GM13977 (cell line): Measurements from ENCODE around the gene EPN2.

Source experiments
- DNase-seq: peaks from one replicate; pipeline ENCODE4 v3.0.0; 2012; ENCODE audit warnings: low spot score
- CTCF ChIP-seq: IDR thresholded peaks from 2 replicates; pipeline ENCODE4 v1.5.1; 2012; ENCODE audit warnings: mild to moderate bottlenecking, control low read depth; ENCODE audit not compliant: insufficient read depth; ENCODE audit errors: extremely low read depth, missing control alignments
- in situ Hi-C: fragments of 300-500 bp; cut with MboI; formaldehyde crosslinking; loops from one replicate; pipeline ENCODE4 v1.12.0; 2022; ENCODE audit warnings: low sequenced_read_pairs, low pct_unique_long_range_greater_than_20kb, mixed read lengths, inconsistent platforms; ENCODE audit not compliant: unreplicated experiment

Gene EPN2

DNA sequence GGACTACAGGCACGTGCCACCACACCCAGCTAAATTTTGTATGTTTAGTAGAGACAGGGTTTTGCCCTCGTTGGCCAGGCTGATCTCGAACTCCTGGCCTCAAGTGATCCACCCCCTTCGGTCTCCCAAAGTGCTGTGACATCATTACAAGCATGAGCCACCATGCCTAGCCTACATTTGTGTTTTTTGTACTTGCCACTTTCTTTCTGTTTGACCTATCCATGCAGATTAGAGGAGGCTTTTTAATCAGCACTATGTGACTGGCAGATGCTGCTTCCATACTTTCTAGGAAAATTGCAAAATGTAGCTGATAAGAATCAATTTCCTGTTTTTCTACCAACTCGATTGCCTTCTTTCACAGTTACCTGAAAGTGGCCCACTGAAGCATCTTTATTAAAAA lies 68.1 kb downstream of the EPN2 start:
- DNase-seq: no peak
- in situ Hi-C loops: no loop called here
- no peak for TF ChIP-seq CTCF

DNA sequence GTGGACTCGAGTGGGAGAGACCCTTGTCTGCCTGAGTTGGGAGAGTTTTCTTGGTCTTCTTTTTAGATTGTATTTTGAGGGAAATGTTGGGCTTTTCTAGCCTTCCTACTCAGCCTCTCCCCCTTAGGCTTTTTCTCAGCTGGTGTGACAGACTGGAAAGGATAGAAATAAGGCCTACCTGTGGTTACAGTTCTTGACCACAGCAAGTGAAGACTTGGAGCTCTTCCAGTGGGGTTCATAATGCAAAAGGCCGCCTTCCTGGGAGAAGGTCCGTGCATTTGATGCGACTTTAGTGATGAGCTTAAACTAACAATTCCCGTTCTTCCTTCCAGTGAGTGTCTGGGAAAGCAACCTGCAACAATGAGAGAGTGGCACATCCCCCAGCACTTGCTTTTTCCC lies 68.6 kb downstream of the EPN2 start:
- no peak for TF ChIP-seq CTCF
- DNase-seq: no peak
- in situ Hi-C loops: no loop called here

- TF ChIP-seq CTCF: no peak
- in situ Hi-C loops: no loop called here
Observed at GRCh38 chr17:19306160-19307111, 69.3 kb downstream of the EPN2 start.

GRCh38 chr17:19307521-19307920 lies 70.4 kb downstream of the EPN2 start:
- no peak for DNase-seq
- TF ChIP-seq CTCF: no peak
- in situ Hi-C loops: no loop called here

More at GRCh38 chr17:19306160-19307111, 69.3 kb downstream of the EPN2 start:
- DNase-seq: peak; percentile 75

- no peak for DNase-seq
- in situ Hi-C loops: no loop called here
Observed at GRCh38 chr17:19308398-19308797, 71.2 kb downstream of the EPN2 start.

DNA sequence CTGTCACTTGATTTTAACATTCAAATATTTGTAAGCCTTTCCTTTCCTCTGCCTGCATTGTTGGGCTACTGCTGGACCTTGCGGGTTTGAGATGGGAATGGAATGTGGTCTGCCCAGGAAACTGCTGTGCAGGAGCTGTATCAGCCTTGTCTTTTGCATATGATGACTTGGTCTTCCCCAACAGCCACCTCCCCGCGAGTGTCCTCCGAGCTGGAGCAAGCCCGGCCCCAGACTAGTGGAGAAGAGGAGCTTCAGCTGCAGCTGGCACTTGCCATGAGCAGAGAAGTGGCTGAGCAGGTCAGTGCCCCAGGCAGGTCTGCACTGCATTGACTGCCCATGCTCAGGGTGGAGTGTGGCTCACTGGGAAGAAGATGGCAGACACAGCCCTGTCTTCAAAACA lies 72.5 kb downstream of the EPN2 start:
- in situ Hi-C loops: no loop called here
- TF ChIP-seq CTCF: no peak
- DNase-seq: no peak

More at GRCh38 chr17:19308398-19308797, 71.2 kb downstream of the EPN2 start:
- no peak for TF ChIP-seq CTCF
